Hematopoietic multipotent progenitor cell treated with erythropoietin and hydrocortisone succinate and interleukin-3 and kit ligand, for 15 days (in vitro differentiated cells): Measurements from ENCODE around the gene CDK2AP2.

Experiments
- DNase-seq: peaks from one replicate; pipeline ENCODE4 v3.0.0-alpha.2; 2015; ENCODE audit warnings: low spot score

Gene CDK2AP2

GRCh38 chr11:67503119-67504004, 4.6 kb downstream of the CDK2AP2 start:
- no peak for DNase-seq

GRCh38 chr11:67502328-67502979, 5.5 kb downstream of the CDK2AP2 start:
- no peak for DNase-seq

- no peak for DNase-seq
These were observed 6.1 kb downstream of the CDK2AP2 start for GRCh38 chr11:67501854-67502253.

- DNase-seq = no peak
These were observed 6.9 kb downstream of the CDK2AP2 start for GRCh38 chr11:67500831-67501715.

- no peak for DNase-seq
These were observed 7.5 kb downstream of the CDK2AP2 start for GRCh38 chr11:67500484-67500821.

- DNase-seq = no peak
These were observed 8.0 kb downstream of the CDK2AP2 start for GRCh38 chr11:67499808-67500483.

GRCh38 chr11:67498544-67498972, 9.4 kb downstream of the CDK2AP2 start:
- DNase-seq = no peak

GRCh38 chr11:67497656-67498291, 10.2 kb downstream of the CDK2AP2 start:
- DNase-seq = no peak

- no peak for DNase-seq
These were observed 11.8 kb downstream of the CDK2AP2 start for GRCh38 chr11:67496113-67496512.

- DNase-seq = no peak
These were observed 12.5 kb downstream of the CDK2AP2 start for GRCh38 chr11:67495234-67496005.

GRCh38 chr11:67494371-67495233, 13.4 kb downstream of the CDK2AP2 start:
- no peak for DNase-seq

- no peak for DNase-seq
These were observed 14.2 kb downstream of the CDK2AP2 start for GRCh38 chr11:67493548-67494370.

GRCh38 chr11:67492801-67493547, 15.0 kb downstream of the CDK2AP2 start:
- DNase-seq = no peak

- no peak for DNase-seq
These were observed 15.8 kb downstream of the CDK2AP2 start for GRCh38 chr11:67492069-67492727.

- DNase-seq = no peak
These were observed 16.5 kb downstream of the CDK2AP2 start for GRCh38 chr11:67491276-67492068.

GRCh38 chr11:67490727-67491065, 17.3 kb downstream of the CDK2AP2 start:
- no peak for DNase-seq
